GM12801 (cell line): ENCODE results near the gene JAG1.

ENCODE experiments used
- TF ChIP-seq, protein P1 (sequence below): IDR thresholded peaks from one replicate; pipeline ENCODE4 v1.5.1; 2011; ENCODE audit warnings: control low read depth; ENCODE audit not compliant: insufficient read length; ENCODE audit errors: extremely low read depth

JAG1 gene

DNA sequence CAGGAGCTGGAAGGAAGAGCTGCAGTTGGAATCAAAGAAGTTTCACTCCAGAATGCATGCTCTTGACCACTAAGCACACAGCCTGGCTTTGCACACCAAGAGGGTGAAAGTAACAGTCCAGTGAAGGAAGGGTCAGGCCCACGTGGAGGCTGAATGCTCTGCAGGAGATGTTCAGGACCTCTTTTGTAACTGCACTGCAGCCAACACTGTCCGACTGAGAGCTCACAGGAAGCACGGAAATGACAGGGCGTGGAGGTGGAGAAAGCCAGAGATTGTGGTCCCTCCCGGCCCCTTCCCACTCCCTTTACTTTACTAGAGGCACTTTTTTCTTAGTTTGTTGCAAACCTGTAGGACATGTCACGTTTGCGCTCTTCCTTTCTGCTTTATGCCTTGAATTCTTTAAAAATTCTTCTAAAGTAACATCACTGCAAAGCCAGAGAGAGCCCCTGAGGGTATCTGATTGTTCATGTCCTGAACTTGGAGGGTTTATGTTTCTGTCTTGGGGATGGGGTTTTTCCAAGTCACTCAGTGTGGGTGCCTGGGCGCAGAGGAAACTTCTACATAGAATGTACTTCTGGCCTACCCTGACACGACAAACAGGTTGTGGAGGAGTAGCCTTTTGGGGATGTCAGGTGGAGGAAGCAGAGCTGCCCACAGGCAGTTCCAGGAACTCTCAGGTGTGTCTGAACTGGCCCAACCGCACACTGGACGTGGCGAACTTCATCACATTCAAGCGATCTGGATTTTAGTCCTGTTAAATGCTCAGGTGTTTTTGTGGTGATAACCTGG, 40.9 kb downstream of the JAG1 start:
- TF ChIP-seq, protein P1, sequence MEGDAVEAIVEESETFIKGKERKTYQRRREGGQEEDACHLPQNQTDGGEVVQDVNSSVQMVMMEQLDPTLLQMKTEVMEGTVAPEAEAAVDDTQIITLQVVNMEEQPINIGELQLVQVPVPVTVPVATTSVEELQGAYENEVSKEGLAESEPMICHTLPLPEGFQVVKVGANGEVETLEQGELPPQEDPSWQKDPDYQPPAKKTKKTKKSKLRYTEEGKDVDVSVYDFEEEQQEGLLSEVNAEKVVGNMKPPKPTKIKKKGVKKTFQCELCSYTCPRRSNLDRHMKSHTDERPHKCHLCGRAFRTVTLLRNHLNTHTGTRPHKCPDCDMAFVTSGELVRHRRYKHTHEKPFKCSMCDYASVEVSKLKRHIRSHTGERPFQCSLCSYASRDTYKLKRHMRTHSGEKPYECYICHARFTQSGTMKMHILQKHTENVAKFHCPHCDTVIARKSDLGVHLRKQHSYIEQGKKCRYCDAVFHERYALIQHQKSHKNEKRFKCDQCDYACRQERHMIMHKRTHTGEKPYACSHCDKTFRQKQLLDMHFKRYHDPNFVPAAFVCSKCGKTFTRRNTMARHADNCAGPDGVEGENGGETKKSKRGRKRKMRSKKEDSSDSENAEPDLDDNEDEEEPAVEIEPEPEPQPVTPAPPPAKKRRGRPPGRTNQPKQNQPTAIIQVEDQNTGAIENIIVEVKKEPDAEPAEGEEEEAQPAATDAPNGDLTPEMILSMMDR = no peak

DNA sequence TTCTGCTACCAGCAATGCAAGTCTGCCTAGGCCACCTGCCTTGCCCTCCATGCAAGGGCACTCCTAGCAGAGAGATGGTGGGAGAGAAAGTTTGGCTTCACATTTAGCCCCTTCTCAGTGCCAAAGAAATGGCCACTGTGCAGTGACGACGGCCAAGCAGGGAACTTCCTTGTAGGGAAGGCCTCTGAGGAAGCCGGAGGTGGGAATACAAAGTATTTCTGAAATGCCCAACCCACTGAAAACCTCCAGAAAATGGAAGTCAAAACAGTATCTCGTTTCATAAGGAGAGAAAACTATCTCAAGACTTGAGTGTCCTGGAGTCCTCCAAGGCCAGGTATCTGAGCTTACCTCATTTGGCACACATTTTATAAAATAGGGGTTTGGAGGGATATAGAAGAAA, 42.7 kb downstream of the JAG1 start:
- TF ChIP-seq, protein P1 = no peak

DNA sequence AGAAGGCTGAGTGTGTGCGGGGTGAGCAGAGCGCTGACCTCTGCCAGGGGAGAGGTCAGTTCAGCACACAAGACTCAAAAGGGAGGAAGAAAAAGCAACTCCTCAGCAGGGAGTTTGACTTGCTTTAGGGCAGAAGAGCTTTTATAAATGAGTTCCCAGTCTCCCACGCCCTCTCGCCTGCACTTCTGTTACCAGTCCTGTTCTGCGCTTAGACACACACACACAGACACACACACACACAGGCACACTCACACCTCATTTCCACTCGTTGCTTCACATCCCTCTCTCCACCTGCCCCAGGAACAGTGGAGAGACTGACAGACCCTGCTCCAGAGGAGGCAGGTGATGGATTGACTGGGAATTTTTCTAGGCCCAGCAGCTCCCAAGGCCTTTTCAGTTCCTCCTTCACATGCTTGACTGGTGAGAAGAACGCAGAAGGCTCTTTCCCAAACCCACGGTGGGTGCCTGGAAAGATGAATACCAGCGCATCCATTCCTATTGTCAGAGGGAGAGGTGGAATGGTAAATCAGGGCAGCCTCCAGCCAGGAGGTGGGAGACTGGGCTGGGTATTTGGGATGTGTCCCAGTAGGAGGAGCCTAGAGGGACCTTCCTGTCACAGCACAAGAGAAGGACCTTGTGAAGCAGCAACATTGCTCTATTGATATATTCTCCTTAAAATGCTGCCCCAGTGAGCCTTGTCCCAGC, 43.7 kb downstream of the JAG1 start:
- TF ChIP-seq, protein P1 = no peak

DNA sequence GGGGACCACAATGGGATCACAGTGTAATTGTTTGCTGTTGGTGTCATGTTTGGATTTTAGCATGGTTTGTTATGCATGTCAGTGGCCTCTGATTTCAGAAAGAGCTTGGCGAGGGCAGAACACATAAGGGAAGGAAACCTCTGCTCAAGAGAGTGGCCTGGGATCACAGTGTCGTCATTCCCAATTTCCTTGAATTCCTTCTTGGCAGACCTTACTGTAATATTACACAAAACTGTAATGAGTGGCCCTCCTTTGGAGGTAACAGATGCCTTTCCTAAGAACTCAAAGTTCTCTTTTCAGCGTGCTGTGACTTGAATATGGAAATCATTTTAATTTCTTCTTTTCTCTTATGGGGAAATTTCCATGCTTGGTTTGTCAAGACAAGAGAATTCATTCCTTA, 46.9 kb downstream of the JAG1 start:
- TF ChIP-seq, protein P1 = no peak

DNA sequence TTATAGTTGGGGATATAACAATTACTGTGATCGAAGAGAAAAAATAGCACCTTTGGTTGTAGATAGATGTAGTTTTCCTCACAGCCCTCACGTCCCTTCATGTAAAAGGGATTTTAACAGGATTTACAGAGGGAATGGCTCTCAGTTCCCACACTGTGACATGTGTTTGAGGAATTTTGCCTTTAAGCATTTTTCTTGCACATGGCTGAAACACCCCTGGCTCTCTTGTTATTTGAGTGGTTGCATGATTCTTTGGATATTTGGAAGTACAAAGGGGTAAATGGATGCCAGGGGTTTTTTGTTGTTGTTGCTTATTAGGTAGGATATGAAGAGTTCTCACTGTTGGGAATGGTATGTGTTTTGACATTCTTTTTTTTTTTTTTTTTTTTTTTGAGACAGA, 48.2 kb downstream of the JAG1 start:
- TF ChIP-seq, protein P1 = no peak

DNA sequence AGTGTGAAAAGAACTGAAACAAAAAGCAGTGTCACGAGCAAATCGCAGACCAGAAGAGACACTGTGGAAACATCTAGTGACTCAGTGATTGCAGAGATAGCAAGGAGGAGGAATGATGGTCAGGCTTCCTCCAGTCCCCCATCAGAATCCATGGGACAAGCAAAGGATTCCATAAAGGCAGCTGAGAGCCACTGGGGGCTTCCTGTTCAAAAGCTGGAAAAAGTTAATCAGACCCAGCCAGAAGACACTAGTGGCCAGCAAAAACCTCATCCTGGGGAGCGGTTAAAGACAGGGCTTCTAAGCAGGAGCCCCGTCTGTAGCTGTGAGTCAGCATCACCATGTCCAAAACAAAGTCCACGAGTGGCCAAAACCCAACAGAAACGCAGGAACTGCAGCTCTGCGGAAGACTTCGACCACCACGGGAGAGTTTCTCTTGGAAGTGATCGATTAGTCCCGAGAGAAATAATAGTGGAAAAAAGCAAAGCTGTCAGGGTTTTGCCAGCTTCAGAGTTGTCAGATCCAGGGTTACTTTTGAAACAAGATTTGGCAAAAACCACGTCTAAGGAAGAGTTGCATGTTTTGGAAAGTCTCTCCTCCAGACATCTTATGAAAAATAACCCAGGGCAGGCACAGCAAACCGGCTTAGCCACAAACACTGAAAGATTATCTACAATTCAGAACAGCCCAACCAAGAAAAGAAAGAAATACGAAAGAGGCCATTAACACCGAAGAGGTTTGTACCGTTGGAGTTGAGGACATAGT, 51.0 kb downstream of the JAG1 start:
- TF ChIP-seq, protein P1 = no peak

DNA sequence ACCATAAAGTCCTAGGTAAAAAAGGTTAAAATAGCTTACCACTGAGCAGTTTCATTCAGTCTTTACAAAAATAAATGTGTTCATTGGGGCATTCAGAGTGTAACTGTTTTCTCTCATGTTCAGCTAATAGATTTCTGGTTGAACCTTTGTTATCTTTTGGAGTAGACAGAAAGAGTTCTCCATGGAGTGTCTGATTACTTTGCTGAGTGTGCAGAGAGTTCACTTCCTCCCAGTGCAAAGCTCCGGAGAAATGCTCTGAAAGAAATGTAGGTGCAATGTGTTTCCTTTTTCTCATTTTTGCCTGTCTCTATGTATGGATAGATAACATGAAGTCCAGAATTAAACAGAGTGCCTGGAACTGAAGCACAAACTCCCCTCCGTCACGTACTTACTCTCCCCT, 52.6 kb downstream of the JAG1 start:
- TF ChIP-seq, protein P1 = no peak
